ENCODE data around the gene MCCC1. TPM values are rescaled to one million over a fixed set of nuclear protein-coding genes. Genes with fewer than 3 reads are reported as not detected.
"Not testable (repeated sequence)": the region's sequence is repeated elsewhere in the genome, so short reads cannot be mapped to it uniquely, and the experiment has no call there.

The MCCC1 gene
- total RNA-seq, 2 donors from 2014 or later: 30.7 to 30.9 TPM

GRCh38 chr3:183008800-183009199 is 90.5 kb downstream of the MCCC1 start:
- H3K4me3 Mint-ChIP-seq: no peak overlapping the region

DNA sequence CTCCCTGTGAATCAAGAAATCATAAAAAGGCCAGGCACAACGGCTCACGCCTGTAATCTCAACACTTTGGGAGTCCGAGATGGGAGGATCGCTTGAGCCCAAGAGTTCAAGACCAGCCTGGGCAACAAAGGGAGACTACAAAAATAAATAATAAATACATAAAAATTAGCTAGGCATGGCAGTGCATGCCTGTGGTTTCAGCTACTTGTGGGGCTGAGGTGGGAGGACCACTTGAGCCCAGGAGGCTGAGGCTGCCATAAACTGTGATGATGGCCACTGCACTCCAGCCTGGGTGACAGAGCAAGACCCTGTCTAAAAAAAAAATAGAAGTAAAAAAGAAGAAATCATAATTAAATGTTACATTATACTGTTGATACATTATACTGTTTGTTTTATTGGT is 91.0 kb downstream of the MCCC1 start:
- no peaks in the 10 kb centered on the region for H3K4me1 Mint-ChIP-seq
- H3K9me3 Mint-ChIP-seq: no peaks in the 10 kb centered on the region
- no peaks in the 10 kb centered on the region for H3K27me3 Mint-ChIP-seq
- no peak overlapping the region for H3K4me3 Mint-ChIP-seq
- peaks cover 9% of the 10 kb centered on the region for H3K36me3 Mint-ChIP-seq (ENCODE audit: low read depth)
- no peak for ATAC-seq (replicated peaks)
- H3K27ac Mint-ChIP-seq: no peak overlapping the region

More at GRCh38 chr3:183008800-183009199, 90.5 kb downstream of the MCCC1 start:
- H3K27ac Mint-ChIP-seq: no peak overlapping the region
- H3K4me1 Mint-ChIP-seq: no peaks in the 10 kb centered on the region
- ATAC-seq (replicated peaks): no peak
- H3K36me3 Mint-ChIP-seq (ENCODE audit: low read depth): peaks cover 9% of the 10 kb centered on the region
- no peaks in the 10 kb centered on the region for H3K27me3 Mint-ChIP-seq
- H3K9me3 Mint-ChIP-seq: no peaks in the 10 kb centered on the region

GRCh38 chr3:183006396-183007002 is 92.8 kb downstream of the MCCC1 start:
- Mint-ChIP-seq H3K4me3 (no peak overlapping the region), H3K4me1 (no peaks in the 10 kb centered on the region), H3K36me3 (ENCODE audit: low read depth) (no peaks in the 10 kb centered on the region), H3K27ac (no peak overlapping the region), H3K9me3 (no peaks in the 10 kb centered on the region), H3K27me3 (no peaks in the 10 kb centered on the region)
- ATAC-seq (replicated peaks): no peak

GRCh38 chr3:182999767-183000166 is 99.5 kb downstream of the MCCC1 start:
- no peak overlapping the region for H3K4me3 Mint-ChIP-seq
- no peaks in the 10 kb centered on the region for H3K36me3 Mint-ChIP-seq (ENCODE audit: low read depth)
- ATAC-seq (replicated peaks): no peak
- H3K9me3 Mint-ChIP-seq: no peaks in the 10 kb centered on the region
- no peaks in the 10 kb centered on the region for H3K4me1 Mint-ChIP-seq
- no peak overlapping the region for H3K27ac Mint-ChIP-seq
- H3K27me3 Mint-ChIP-seq: no peaks in the 10 kb centered on the region

DNA sequence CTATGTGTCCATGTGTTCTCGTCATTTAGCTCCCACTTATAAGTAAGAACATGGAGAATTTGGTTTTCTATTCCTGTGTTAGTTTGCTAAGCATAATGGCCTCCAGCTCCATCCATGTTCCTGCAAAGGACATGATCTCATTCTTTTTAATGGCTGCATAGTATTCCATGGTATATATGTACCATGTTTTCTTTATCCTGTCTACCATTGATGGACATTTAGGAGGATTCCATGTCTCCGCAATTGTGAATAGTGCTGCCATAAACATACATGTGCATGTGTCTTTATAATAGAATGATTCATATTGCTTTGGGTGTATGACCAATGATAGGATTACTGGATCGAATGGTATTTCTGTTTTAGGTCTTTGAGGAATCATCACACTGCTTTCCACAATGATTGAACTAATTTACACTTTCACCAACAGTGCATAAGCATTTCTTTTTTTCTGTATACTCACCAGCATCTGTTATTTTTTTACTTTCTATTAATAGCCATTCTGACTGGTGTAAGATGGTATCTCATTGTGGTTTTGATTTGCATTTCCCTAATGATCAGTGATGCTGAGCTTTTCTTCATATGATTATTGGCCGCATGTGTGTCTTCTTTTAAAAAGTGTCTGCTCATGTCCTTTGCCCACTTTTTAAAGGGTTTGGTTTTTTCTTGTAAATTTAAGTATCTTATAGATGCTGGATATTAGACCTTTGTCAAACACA is 105.7 kb downstream of the MCCC1 start:
- H3K9me3 Mint-ChIP-seq; H3K27me3 Mint-ChIP-seq; H3K27ac Mint-ChIP-seq; H3K4me1 Mint-ChIP-seq; H3K4me3 Mint-ChIP-seq; H3K36me3 Mint-ChIP-seq (ENCODE audit: low read depth); ATAC-seq (replicated peaks): not testable (repeated sequence)

GRCh38 chr3:182989566-182989965 is 109.7 kb downstream of the MCCC1 start:
- ATAC-seq (replicated peaks): no peak
- H3K9me3 Mint-ChIP-seq: peaks cover 8% of the 10 kb centered on the region
- H3K4me3 Mint-ChIP-seq: no peak overlapping the region
- no peaks in the 10 kb centered on the region for H3K36me3 Mint-ChIP-seq (ENCODE audit: low read depth)
- no peak overlapping the region for H3K27ac Mint-ChIP-seq
- no peaks in the 10 kb centered on the region for H3K27me3 Mint-ChIP-seq
- no peaks in the 10 kb centered on the region for H3K4me1 Mint-ChIP-seq

DNA sequence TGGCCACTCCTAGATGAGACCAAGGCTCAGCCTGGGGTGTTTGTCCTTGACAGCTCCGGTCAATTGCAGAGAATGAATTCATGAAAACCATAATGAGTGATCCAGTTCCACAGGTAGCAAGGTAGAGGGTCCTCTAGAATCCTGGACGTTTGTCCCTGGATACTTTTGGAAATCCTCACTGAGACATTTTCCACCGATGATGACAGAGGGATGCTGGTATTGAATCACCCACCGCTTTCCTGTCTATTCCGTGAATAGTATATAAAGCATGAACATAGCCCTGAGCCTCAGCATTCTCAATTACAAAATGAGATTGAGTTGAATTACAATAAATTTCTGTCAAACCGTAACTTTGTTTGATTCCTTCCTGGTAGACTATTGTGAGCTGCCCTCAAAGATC is 113.3 kb downstream of the MCCC1 start:
- no peaks in the 10 kb centered on the region for H3K36me3 Mint-ChIP-seq (ENCODE audit: low read depth)

DNA sequence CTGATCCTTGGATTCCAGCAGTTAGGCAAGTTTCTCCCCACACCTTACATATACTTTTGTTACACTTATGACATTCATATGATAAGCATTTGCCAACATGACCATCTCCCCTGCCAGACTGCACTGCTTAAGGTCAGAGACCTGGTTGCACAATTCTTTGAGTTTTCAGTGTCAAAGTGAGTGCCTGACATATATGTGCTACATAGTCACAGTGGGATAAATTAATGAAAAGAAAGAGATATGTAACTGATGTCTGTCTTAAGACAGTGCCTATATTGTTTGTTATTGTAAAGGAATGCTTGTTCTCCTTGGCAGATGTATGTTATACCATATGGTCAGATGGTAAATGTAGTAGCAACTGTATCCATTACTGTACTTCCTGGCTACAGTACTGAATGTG is 115.4 kb downstream of the MCCC1 start:
- Mint-ChIP-seq H3K4me3 (no peak overlapping the region), H3K9me3 (no peaks in the 10 kb centered on the region), H3K36me3 (ENCODE audit: low read depth) (no peaks in the 10 kb centered on the region), H3K27ac (no peak overlapping the region), H3K27me3 (no peaks in the 10 kb centered on the region), H3K4me1 (peaks cover 7% of the 10 kb centered on the region)
- ATAC-seq (replicated peaks): no peak

More for the DNA sequence above, 113.3 kb downstream of the MCCC1 start:
- H3K4me3 Mint-ChIP-seq: no peak overlapping the region
- H3K27me3 Mint-ChIP-seq: no peaks in the 10 kb centered on the region
- H3K4me1 Mint-ChIP-seq: no peaks in the 10 kb centered on the region
- H3K9me3 Mint-ChIP-seq: no peaks in the 10 kb centered on the region
- no peak for ATAC-seq (replicated peaks)
- H3K27ac Mint-ChIP-seq: no peak overlapping the region

GRCh38 chr3:182981038-182981380 is 118.3 kb downstream of the MCCC1 start:
- H3K27ac Mint-ChIP-seq: peak overlapping the region; percentile 31
- H3K36me3 Mint-ChIP-seq (ENCODE audit: low read depth): no peaks in the 10 kb centered on the region

GRCh38 chr3:182980204-182981037 is 118.9 kb downstream of the MCCC1 start, which contains the start of gene DCUN1D1:
TSS of gene DCUN1D1 (minus strand) at chr3:182980538. CDS start at chr3:182980489, 49 bp downstream.
- no peaks in the 10 kb centered on the region for H3K9me3 Mint-ChIP-seq
- ATAC-seq (replicated peaks): peak; percentile 95
- H3K27me3 Mint-ChIP-seq: no peaks in the 10 kb centered on the region
- peaks cover 9% of the 10 kb centered on the region for H3K4me1 Mint-ChIP-seq
- peak within 1 kb of the TSS; percentile 85 for H3K27ac Mint-ChIP-seq
- peak within 1 kb of the TSS; percentile 88 for H3K4me3 Mint-ChIP-seq
- no peaks in the 10 kb centered on the region for H3K36me3 Mint-ChIP-seq (ENCODE audit: low read depth)

More at GRCh38 chr3:182981038-182981380, 118.3 kb downstream of the MCCC1 start:
- H3K4me3 Mint-ChIP-seq: peak overlapping the region; percentile 51
- no peaks in the 10 kb centered on the region for H3K27me3 Mint-ChIP-seq
- no peak for ATAC-seq (replicated peaks)
- H3K9me3 Mint-ChIP-seq: no peaks in the 10 kb centered on the region
- peaks cover 9% of the 10 kb centered on the region for H3K4me1 Mint-ChIP-seq

DNA sequence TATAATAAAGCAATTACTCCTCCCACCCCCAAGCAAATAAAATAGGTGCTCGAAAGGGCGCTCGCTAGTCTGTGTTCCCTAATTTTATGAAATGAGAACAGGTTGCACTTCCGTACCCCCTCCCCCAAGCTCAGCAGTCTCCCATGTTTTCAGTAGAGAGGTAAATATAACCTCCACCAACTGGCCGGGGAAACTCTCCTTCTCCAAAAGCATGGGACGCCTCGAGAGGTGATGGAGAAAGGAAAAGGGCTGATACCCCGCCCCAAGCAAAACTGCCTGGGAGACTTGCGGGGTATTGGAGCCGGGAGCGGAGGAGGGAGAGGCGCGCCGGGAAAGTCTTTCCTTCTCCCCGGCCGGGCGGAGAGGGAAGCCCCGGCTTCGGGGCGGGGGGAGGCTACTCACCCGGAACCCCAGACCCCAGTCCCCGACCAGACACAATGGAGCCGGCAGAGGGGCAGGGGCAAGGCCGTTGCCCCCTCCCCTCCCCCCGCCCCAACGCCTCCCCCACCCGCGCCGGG is 119.6 kb downstream of the MCCC1 start:
- Mint-ChIP-seq H3K27me3 (no peaks in the 10 kb centered on the region), H3K4me1 (peaks cover 9% of the 10 kb centered on the region), H3K27ac (peak overlapping the region; percentile 85), H3K4me3 (peak overlapping the region; percentile 88), H3K9me3 (no peaks in the 10 kb centered on the region), H3K36me3 (ENCODE audit: low read depth) (no peaks in the 10 kb centered on the region)
- peak; percentile 23 for ATAC-seq (replicated peaks)

DNA sequence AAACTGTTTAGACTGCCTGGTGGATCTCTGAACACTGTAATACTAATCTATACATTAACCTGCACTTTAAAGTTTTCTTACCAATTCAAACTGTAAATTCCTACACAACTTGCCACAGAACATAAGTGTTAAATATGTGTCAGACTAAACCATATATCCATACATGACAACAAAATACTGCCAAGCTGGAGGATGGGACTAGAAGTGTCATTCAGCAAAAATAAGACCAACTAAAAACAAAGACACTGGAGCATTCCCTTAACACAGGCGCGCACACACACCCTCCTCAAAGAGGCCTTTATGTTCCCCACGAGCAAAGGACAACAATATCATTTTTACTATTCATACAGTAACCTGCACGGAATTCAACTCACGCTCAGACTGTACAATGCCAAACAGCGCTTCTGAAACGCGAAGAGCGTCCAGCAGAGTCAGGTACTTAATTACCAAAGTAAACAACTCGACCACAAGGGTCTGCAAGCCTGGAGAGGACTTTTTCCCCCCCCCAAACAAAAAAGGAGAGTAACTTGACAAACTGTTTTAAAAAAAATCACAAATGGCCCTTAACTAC is 120.1 kb downstream of the MCCC1 start:
- Mint-ChIP-seq H3K36me3 (ENCODE audit: low read depth) (no peaks in the 10 kb centered on the region), H3K9me3 (no peaks in the 10 kb centered on the region), H3K27ac (peak overlapping the region; percentile 85), H3K27me3 (no peaks in the 10 kb centered on the region), H3K4me1 (peaks cover 9% of the 10 kb centered on the region), H3K4me3 (peak overlapping the region; percentile 88)
- ATAC-seq (replicated peaks): no peak

DNA sequence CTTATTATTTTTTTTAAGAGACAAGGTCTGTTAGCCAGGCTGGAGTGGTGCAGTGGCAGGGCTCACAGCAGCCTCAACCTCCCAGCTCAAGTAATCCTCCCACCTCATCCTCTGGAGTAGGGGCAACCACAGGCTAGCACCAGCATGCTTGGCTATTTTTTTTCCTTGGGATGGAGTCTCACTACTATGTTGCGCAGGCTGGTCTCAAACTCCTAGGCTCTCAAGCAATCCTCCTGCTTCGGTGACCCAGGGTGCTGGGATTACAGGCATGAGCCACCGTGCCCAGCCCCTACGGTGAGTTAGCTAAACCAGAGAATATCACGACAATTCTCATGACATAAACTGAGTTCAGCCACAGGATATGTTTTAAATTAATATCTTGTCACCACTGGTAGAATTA is 120.9 kb downstream of the MCCC1 start:
- no peaks in the 10 kb centered on the region for H3K27me3 Mint-ChIP-seq
- no peaks in the 10 kb centered on the region for H3K36me3 Mint-ChIP-seq (ENCODE audit: low read depth)
- ATAC-seq (replicated peaks): no peak
- H3K4me3 Mint-ChIP-seq: peak overlapping the region; percentile 88
- peaks cover 9% of the 10 kb centered on the region for H3K4me1 Mint-ChIP-seq
- H3K27ac Mint-ChIP-seq: peak overlapping the region; percentile 85
- H3K9me3 Mint-ChIP-seq: no peaks in the 10 kb centered on the region

- no peak for ATAC-seq (replicated peaks)
- no peak overlapping the region for H3K4me3 Mint-ChIP-seq
- peaks cover 17% of the 10 kb centered on the region for H3K4me1 Mint-ChIP-seq
- no peaks in the 10 kb centered on the region for H3K9me3 Mint-ChIP-seq
- peaks cover 5% of the 10 kb centered on the region for H3K36me3 Mint-ChIP-seq (ENCODE audit: low read depth)
- no peaks in the 10 kb centered on the region for H3K27me3 Mint-ChIP-seq
- no peak overlapping the region for H3K27ac Mint-ChIP-seq
These were observed 126.2 kb downstream of the MCCC1 start for GRCh38 chr3:182973047-182973446.

Data from activated T-helper 17 cell treated with anti-CD3 and anti-CD28 coated beads, Interleukin-2, amount 50 U/mL, for 72 hours (primary cell).